CD4-positive, alpha-beta T cell treated with Interleukin-1 beta for 1 hour (primary cell): ENCODE data around the gene SLC25A24.
"Not testable (repeated sequence)": the region's sequence is repeated elsewhere in the genome, so short reads cannot be mapped to it uniquely, and the experiment has no call there.

ENCODE experiments used
- DNase-seq, 2 donors: peaks; one replicate each; pipeline ENCODE4 v3.0.0-alpha.2; 2020 to 2022

The SLC25A24 gene

DNA sequence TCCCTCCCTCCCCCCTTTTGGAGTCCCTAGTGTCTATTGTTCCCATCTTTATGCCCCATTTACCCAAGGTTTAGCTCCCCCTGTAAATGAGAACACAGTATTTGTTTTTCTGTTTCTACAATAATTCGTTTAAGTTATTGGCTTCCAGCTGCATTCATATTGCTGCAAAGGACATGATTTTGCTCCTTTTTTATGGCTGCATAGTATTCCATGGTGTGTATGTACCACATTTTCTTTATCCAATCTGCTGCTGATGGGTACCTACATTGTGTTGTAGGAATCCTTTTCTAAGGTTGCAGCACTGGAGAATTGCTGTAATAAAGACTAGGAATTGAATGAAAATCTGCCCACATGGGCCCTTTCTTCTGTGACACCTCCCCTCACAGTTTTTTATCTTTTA lies 6.8 kb downstream of the SLC25A24 start:
- no peak for DNase-seq

DNA sequence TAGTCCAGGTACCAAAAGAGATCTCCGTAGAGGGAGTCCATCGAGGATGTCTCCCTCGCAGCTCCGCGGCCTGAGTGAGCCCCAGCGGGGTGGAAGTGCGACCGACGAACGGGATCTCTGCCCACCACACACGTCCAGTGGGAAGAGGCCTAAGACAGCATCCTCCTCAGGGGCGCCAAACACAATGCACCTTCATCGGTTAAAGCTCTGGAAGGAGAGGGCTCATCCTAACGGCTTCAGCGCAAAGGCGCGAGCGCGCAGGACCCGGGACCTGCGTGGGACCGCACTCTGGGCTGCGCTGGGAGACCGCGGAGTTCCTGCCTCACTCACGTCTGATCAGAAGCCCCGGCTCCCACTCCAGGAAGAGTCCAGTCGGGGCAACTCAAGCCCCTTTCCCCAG lies 7.6 kb downstream of the SLC25A24 start:
- DNase-seq = no peak

DNA sequence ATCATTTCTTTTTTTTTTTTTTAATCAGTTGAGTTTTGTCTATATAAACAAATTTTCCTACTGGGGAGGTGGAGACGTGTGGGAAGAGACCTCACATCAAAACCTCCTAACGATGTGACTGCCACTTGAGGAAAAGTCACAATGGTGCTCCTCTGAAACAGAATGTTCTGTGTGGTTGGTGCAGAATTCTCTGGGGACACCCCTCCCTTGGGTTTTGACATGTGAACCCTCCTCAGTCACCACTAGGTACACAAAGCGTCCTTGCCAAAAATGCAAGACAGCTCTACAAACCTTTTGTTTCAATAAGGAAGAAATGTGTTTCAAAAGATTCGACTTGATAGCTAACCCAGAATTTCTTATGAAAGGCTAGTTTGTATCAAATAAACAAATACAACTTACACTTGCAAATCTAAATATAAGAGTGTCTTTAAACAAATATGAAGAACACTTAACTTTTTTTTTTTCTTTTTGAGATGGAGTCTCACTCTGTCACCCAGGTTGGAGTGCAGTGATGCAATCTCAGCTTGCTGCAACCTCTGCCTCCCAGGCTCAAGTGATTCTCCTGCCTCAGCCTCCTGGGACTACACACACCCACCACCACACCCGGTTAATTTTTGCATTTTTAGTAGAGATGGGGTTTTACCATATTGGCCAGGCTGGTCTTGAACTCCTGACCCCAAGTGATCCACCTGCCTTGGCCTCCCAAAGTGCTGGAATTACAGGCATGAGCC lies 9.3 kb downstream of the SLC25A24 start:
- DNase-seq = no peak

DNA sequence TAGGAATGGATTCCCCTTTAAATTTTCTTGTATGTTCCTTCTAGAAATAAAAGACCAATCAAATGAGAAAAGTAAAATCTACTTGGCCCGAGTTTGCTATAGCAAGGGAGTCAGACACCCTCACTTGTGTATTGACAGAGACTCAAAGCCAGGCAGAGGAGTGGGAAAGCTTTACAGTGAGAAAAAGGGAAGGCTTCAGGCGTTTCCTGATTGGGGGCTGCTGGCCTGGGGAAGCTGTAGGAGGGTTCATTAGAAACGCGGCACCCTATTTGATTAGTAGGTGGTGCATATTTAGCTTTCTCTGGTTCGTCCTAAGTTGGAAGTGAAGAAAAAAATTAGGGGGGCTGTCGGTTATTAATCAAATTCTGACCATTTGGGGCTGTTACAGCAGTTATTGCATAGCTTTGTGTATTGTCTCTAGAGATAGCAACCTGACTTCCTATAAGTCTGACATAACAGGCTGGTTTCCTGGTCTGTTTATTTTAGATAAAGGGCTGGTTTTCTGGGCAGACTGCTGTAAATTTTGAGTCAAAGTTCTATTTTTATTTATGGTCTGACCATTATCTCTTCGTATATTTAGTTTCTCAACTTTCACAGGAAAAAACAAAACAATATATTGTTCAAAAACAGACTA lies 10.0 kb downstream of the SLC25A24 start:
- DNase-seq = no peak

DNA sequence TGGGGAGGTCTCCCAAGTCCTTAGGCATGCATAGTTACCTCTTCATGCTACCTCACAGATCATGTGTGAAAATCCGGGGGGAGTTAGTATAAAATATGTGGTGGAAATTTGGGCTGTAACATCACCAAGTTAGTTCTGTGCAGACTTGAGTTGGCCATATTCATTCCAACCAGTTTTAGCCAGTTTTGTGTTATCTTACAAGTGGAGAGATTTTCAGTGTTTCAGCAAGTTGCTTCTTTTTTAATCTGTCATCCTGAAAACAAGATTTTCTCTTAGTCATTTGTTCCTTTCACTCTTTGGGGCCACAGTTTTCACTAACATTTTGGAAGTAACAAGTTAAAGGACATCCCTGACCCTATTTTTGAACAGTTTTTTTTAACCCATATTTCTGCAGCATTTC lies 11.3 kb downstream of the SLC25A24 start:
- no peak for DNase-seq

DNA sequence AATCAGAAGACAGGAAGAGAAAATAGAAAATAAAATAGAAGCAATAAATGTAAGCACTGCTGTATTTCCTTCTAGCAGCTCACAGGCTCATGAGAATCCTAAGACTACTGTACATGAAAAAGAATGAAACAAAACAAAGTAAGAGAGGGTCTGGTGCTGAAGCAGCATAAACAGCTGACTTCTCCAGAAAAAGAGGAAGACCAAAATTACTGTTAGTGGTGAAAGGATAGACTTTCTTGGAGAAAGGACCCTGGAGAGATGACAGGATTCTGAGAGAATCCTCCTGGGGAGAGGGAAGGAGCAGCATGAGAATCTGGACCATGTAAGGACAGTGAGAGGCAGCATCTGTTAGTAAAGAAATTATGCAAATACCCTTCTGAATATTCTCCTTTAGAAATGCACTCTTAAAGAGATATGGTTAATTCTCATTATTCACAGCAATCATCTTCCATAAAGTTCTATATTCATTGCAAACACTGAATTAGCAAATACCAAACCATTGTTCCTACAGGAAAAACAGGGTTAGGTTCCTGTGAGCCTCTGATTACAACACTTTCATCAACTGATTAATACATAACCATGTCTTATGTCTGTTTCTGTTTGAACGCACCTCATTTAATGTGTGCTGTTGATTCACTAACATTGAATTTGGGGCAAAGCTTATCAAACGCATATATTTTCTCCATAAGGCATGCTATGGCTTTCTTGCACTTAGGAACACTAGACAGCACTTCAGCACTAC lies 17.0 kb downstream of the SLC25A24 start:
- DNase-seq = no peak

DNA sequence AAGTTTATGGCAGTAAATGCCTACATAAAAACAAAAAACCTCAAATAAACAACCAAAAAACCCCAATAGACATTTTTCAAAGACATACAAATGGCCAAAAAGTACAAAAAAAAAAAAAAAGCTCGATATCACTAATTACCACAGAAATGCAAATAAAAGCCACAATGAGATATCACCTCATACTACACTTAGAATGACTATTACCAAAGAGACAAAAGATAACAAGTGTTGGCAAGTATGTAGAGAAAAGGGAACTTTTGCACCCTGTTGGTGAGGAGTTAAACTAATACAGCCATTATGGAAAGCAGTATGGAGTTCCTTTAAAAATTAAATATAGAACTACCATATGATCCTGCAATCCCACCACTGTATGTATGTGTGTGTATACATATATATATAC lies 21.1 kb downstream of the SLC25A24 start:
- no peak for DNase-seq

DNA sequence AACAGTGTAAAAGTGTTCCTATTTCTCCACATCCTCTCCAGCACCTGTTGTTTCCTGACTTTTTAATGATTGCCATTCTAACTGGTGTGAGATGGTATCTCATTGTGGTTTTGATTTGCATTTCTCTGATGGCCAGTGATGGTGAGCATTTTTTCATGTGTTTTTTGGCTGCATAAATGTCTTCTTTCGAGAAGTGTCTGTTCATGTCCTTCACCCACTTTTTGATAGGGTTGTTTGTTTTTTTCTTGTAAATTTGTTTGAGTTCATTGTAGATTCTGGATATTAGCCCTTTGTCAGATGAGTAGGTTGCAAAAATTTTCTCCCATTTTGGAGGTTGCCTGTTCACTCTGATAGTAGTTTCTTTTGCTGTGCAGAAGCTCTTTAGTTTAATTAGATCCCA lies 37.7 kb downstream of the SLC25A24 start:
- DNase-seq = not testable (repeated sequence)

DNA sequence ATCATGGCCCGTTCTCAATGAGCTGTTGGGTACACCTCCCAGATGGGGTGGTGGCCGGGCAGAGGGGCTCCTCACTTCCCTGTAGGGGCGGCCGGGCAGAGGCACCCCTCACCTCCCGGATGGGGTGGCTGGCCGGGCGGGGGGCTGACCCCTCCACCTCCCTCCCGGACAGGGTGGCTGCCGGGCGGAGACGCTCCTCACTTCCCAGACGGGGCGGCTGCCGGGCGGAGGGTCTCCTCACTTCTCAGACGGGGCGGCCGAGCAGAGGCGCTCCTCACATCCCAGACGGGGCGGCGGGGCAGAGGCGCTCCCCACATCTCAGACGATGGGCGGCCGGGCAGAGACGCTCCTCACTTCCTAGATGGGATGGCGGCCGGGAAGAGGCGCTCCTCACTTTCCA lies 40.2 kb downstream of the SLC25A24 start:
- DNase-seq = not testable (repeated sequence)

DNA sequence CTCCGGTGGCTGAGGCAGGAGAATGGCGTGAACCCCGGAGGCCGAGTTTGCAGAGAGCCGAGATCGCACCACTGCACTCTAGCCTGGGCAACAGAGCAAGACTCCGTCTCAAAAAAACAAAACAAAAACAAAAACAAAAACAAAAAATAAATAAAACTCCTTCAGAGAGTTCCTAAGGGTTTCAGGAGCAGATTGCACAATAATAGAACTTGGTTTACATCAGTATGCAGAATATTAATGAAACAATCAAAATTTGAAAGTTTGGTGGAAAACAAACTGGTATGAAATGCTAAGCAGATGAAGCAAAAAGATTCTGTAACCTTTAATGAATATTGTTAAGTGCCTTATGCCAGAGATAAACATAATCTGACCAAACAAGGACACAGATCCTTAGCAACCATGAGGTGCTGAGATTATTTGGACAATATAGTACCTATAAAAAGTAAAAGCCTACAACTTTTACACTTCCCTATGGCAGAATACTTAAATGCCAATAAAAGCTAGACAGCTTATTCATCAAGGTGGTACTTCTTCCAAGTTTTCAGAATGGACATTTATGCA lies 41.2 kb downstream of the SLC25A24 start:
- DNase-seq = no peak

DNA sequence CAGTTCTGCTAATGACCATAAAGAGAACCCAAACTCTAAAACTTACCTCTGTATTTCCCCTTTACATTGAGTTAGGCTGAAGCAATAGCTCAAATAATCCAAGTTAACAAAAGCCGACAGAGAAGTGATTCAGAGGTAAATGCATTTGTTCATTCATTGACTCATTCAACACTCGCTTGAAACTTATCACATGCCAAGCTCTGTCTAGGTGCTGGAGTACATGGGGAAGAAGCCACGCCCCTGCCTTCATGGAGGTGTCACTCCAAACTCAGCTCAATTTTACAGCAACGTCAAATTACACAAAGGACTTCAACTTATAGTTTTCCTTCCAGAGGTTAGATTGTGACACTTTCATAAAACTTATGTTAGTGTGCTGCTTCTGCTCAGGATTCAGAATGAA lies 45.8 kb downstream of the SLC25A24 start:
- no peak for DNase-seq

DNA sequence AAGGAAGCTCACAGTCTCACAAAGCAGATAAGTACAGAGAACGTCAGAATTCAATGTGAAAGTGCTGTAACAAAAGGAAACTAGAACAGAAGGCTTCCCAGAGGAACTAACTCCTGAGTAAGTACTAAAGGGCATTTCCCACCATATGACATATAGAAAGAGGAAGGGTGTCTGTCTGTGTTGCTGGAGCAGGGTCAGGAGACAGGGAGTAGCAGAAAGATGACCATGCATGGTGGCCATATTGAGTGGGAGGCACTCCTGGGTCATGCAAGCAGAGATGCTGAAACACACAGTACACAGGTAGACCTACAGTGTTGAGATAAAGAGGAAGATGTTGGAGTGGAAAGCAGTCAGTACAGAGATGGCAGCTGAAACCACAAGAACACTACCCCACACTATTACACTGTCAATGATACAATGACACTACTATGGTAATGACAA lies 47.3 kb downstream of the SLC25A24 start:
- no peak for DNase-seq

DNA sequence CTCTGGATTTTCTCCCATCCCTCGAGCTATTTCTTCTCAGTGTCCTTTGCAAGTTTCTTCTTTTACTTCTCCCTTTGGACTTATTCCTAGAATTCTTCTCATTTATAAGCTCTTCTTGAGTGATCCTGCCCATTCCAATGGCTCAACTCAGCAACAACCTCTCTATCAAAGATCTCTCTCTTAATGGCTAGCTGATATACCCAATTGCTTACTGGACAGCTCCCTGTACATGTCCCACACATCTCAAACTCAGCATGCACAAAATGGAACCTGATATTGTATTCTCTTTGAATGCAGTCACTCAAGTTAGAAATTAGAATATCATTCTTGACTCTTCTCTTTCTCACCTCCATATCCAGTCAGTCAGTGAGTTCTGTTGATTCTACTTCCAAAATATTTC lies 48.6 kb downstream of the SLC25A24 start:
- DNase-seq = no peak

DNA sequence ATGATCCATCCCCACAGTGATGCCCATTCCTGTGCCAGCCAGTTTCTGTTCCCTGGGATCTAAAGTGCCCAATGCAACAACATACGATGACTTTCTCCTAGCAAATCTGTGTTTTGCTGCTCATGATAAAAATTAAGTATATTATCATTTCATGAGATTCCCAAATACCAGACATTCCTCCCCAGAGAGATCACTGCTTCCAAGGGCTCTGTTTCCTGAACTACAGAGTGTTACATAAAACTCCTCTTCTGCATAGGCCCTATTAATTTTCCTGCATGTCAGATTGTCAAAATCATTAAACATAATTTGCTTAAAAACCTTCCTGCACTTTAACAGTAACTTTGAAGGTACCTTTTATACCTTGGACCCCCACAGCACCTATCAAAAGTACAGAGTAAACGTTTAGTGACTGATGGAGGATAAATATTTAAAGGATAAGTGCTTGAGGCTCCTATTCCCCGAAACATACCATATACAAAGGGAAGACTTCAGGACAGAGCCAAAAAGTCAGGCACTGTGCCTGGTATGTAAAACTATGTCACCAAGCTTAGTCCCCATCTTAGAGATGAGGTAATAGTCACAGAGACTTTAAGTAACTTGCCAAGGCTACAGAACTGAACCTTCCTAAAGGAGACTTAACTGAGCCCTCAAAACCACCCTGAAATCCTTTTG lies 50.2 kb downstream of the SLC25A24 start:
- DNase-seq = no peak

DNA sequence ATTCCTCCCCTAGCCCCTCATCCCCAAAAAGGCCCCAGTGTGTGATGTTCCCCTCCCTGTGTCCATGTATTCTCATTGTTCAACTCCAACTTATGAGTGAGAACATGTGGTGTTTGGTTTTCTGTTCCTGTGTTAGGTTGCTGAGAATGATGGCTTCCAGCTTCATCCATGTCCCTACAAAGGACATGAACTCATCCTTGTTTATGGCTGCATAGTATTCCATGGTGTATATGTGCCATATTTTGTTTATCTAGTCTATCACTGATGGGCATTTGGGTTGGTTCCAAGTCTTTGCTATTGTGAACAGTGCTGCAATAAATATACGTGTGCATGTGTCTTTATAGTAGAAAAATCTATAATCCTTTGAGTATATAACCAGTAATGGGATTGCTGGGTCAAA lies 55.6 kb downstream of the SLC25A24 start:
- not testable (repeated sequence) for DNase-seq

DNA sequence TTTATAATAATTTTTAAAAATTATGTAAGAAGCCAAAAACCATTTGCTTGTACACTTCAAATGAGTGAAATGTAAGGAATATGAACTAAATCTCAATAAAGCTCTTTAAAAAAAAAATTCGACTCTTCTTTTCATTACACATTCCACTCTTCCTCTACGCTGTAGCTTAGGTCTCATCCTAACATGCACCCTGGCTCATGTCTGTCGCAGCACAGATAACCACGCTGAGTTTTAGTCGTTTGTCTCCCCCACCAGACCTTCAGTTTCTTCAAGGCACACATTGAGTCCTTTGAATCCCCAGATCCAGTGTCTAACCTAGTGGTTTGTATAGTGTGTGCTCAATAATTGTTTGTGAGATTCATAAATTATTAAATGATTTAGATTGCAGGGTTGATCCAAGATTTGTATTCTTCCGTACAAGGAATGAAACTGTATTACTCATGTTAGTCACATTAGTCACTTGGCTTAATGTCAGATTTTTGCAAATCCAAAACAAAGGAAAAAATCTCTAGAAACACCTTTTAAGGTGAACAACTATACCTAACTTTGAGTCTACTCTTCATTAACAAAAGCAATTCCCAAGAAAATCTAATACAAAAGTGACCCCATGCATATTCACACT lies 57.3 kb downstream of the SLC25A24 start:
- no peak for DNase-seq

DNA sequence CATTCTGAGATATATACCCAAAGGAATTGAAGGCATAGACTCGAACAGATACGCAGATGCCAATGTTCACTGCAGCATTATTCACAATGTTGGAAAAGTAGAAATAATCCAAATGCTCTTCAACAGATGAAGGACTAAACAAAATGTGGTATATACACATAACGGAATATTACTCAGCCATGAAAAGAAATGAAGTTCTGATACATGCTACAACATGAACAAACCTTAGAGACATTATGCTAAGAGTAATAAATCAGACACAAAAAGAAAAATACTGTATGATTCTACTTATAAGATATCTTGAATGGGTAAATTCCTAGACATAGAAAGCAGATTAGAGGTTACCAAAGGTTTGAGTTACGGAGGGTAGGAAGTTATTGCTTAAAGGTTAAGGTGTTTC lies 57.9 kb downstream of the SLC25A24 start:
- no peak for DNase-seq

DNA sequence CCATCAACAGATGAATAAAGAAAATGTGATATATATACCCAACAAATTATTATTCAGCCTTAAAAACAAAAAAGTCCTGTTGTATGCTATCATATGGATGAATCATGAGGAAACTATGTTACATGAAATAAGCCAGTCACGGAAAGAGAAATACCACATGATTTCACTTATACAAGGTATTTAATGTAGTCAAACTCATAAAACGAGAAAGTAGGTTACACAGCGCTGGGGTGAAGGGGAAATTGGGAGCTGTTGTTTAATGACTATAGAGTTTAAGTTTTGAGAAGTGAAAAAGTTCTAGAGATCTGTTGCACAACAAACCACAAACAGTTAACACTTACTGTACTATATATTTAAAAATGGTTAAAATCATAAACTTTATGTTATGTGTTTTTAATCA lies 58.5 kb downstream of the SLC25A24 start:
- DNase-seq = no peak

DNA sequence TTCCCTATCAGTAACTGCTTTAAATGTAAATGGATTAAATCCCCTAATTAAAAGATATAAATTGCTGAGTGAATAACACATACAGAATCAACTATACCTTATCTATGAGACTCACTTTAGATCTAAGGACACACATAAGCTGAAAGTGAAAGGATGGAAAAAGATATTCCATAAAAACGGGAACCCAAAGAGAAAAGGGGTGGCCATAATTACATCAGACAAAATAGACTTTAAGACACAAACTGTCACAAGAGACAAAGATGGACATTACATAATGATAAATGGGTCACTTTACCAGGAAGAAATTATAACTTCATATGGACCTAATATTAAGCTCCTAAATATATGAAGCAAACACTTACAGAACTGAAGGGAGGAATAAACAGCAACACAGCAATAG lies 59.2 kb downstream of the SLC25A24 start:
- no peak for DNase-seq

DNA sequence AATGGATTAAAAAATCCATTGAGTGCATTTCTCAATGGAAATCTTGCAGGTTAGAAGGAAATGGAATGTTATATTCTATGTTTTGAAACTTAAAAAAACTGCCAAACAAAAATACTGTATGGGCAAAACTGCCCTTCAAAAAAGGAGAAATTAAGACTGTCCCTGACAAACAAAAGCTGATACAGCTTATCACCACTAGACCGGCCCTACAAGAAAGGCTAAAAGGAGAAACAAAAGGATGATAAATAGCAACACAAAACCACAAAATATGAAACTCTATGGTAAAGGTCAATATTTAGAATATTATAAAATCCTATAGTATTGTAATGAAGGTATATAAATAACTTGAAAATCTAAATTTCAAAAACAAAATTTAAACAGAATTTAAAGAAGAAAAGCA lies 60.0 kb downstream of the SLC25A24 start:
- no peak for DNase-seq

DNA sequence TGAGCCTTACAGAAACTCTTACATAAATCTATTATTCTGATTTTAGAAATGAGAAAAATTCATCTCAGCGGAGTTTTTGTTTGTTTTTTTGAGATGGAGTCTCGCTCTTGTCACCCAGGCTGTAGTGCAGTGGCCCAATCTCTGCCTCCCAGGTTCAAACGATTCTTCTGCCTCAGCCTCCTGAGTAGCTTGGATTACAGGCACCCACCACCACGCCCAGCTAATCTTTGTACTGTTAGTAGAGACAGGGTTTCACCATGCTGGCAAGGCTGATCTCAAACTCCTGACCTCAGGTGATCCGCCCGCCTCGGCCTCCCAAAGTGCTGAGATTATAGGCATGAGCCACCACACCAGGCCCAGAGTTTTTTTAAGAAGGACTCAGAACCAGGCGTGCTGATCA lies 60.6 kb downstream of the SLC25A24 start:
- DNase-seq = not testable (repeated sequence)

DNA sequence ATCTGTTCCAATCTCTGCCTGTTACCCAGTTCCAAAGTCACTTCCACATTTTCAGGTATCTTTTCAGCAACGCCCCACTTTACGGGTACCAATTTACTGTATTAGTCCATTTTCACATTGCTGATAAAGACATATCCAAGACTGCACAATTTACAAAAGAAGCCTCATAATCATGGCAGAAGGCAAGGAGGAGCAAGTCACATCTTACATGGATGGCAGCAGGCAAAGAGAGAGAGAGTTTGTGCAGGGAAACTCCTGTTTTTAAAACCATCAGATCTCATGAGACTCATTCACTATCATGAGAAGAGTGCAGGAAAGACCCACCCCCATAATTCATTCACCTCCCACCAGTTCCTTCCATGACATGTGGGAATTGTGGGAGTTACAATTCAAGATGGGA lies 67.0 kb downstream of the SLC25A24 start:
- DNase-seq = not testable (repeated sequence)

DNA sequence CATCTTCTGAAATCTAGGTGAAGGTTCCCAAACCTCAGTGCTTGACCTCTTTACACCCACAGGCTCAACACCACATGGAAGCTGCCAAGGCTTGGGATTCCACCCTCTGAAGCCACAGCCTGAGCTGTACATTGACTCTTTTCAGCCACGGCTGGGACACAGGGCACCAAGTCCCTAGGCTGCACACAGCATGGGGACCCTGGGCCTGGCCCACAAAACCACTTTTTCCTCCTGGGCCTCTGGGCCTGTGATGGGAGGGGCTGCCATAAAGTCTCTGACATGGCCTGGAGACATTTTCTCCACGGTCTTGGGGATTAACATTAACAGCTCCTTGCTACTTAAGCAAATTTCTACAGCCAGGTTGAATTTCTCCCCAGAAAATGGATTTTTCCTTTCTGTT lies 67.8 kb downstream of the SLC25A24 start:
- not testable (repeated sequence) for DNase-seq
